ENCODE measurements around the gene TMEM26. TPM values are rescaled to one million over a fixed set of nuclear protein-coding genes. Genes with fewer than 3 reads are reported as not detected.
A peak's percentile ranks its signal among the peaks of the same experiment; 100 is the strongest.

The TMEM26 gene
- total and polyA plus RNA-seq, 9 of the 15 experiments (the other 6 are each of a cell fraction or from before 2014, with no cell fraction given) = not detected

DNA sequence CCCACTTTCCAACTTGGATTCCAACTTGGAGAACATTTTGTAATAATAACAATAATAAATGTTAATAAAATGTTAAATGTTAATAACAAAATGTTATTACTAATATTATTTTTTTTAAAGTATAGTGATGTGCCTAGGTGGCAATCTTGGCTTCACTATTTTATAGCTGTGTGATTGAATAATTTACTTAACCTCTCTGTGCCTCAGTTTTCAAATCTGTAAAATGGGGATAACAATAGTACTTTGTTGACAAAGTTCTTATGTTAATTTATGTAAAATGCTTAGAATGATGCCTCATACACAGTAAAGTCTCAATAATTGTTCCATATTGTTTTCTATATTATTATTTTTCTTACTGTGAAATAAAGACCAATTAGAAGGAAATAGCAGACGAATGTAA lies 23.3 kb upstream of the TMEM26 start (continued):
- TF ChIP-seq, protein P1, sequence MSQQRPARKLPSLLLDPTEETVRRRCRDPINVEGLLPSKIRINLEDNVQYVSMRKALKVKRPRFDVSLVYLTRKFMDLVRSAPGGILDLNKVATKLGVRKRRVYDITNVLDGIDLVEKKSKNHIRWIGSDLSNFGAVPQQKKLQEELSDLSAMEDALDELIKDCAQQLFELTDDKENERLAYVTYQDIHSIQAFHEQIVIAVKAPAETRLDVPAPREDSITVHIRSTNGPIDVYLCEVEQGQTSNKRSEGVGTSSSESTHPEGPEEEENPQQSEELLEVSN (IDR thresholded peaks at IDR 0.05; ENCODE audit: borderline replicate concordance in 1 of 2, extremely low read depth in 1 of 2, insufficient read depth in 1 of 2, insufficient read length in 1 of 2, low read depth in 1 of 2, low read length in 1 of 2, poor library complexity in 1 of 2, severe bottlenecking in 1 of 2) = no peak
- TF ChIP-seq RBM34 (IDR thresholded peaks at IDR 0.05; ENCODE audit: borderline replicate concordance, insufficient read depth, low read length) (no peak), CREB1 (IDR thresholded peaks at IDR 0.05) (no peak), CREB1 (CRISPR knock-in tag; IDR thresholded peaks at IDR 0.05) (no peak), ZKSCAN8 (CRISPR knock-in tag; IDR thresholded peaks at IDR 0.05) (no peak), TBL1XR1 (IDR thresholded peaks at IDR 0.05; ENCODE audit: low read length in 2 of 2) (no peak), ZNF143 (CRISPR knock-in tag; IDR thresholded peaks at IDR 0.05) (no peak), HDGF (IDR thresholded peaks at IDR 0.05) (no peak), SMARCA5 (IDR thresholded peaks at IDR 0.05) (peak; percentile 92; the same call in 1 of the 2 replicates), ZNF780A (CRISPR knock-in tag; IDR thresholded peaks at IDR 0.05) (no peak), ZNF41 (CRISPR knock-in tag; conservative IDR thresholded peaks at IDR 0.05) (no peak), BCOR (IDR thresholded peaks at IDR 0.05) (peak; percentile 90), CBX3 (IDR thresholded peaks at IDR 0.05; ENCODE audit: borderline replicate concordance in 1 of 2, low read length in 2 of 2) (0 out of 3 replicates have a peak, but pooled peaks of 1 of the 2 experiments have one; percentile 36), NFE2 (IDR thresholded peaks at IDR 0.05; ENCODE audit: low read depth) (no peak), KDM1A (IDR thresholded peaks at IDR 0.05) (peak; percentile 55 to 80), MED1 (CRISPR knock-in tag; IDR thresholded peaks at IDR 0.05; ENCODE audit: borderline replicate concordance) (no peak), ZNF76 (CRISPR knock-in tag; IDR thresholded peaks at IDR 0.05; ENCODE audit: borderline replicate concordance) (no peak), ZBED1 (IDR thresholded peaks at IDR 0.05) (no peak)
- TF ChIP-seq, protein P2, sequence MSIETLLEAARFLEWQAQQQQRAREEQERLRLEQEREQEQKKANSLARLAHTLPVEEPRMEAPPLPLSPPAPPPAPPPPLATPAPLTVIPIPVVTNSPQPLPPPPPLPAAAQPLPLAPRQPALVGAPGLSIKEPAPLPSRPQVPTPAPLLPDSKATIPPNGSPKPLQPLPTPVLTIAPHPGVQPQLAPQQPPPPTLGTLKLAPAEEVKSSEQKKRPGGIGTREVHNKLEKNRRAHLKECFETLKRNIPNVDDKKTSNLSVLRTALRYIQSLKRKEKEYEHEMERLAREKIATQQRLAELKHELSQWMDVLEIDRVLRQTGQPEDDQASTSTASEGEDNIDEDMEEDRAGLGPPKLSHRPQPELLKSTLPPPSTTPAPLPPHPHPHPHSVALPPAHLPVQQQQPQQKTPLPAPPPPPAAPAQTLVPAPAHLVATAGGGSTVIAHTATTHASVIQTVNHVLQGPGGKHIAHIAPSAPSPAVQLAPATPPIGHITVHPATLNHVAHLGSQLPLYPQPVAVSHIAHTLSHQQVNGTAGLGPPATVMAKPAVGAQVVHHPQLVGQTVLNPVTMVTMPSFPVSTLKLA (conservative IDR thresholded peaks at IDR 0.05) = no peak
- TF ChIP-seq, protein P3, sequence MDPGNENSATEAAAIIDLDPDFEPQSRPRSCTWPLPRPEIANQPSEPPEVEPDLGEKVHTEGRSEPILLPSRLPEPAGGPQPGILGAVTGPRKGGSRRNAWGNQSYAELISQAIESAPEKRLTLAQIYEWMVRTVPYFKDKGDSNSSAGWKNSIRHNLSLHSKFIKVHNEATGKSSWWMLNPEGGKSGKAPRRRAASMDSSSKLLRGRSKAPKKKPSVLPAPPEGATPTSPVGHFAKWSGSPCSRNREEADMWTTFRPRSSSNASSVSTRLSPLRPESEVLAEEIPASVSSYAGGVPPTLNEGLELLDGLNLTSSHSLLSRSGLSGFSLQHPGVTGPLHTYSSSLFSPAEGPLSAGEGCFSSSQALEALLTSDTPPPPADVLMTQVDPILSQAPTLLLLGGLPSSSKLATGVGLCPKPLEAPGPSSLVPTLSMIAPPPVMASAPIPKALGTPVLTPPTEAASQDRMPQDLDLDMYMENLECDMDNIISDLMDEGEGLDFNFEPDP (CRISPR knock-in tag; IDR thresholded peaks at IDR 0.05) = no peak
- TF ChIP-seq, protein P4, sequence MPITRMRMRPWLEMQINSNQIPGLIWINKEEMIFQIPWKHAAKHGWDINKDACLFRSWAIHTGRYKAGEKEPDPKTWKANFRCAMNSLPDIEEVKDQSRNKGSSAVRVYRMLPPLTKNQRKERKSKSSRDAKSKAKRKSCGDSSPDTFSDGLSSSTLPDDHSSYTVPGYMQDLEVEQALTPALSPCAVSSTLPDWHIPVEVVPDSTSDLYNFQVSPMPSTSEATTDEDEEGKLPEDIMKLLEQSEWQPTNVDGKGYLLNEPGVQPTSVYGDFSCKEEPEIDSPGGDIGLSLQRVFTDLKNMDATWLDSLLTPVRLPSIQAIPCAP (CRISPR knock-in tag; IDR thresholded peaks at IDR 0.05; ENCODE audit: borderline replicate concordance) = no peak
- TF ChIP-seq, protein P5, sequence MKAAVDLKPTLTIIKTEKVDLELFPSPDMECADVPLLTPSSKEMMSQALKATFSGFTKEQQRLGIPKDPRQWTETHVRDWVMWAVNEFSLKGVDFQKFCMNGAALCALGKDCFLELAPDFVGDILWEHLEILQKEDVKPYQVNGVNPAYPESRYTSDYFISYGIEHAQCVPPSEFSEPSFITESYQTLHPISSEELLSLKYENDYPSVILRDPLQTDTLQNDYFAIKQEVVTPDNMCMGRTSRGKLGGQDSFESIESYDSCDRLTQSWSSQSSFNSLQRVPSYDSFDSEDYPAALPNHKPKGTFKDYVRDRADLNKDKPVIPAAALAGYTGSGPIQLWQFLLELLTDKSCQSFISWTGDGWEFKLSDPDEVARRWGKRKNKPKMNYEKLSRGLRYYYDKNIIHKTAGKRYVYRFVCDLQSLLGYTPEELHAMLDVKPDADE (conservative IDR thresholded peaks at IDR 0.05; ENCODE audit: control insufficient read depth, low read depth, low read length) = no peak
- TF ChIP-seq, protein P6, sequence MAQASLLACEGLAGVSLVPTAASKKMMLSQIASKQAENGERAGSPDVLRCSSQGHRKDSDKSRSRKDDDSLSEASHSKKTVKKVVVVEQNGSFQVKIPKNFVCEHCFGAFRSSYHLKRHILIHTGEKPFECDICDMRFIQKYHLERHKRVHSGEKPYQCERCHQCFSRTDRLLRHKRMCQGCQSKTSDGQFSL (CRISPR knock-in tag; IDR thresholded peaks at IDR 0.05) = no peak
- TF ChIP-seq, protein P6 (tag; IDR thresholded peaks at IDR 0.05) = no peak
